Astrocyte (in vitro differentiated cells and primary cell): Measurements from ENCODE around the gene C9orf85. TPM values are rescaled to one million over a fixed set of nuclear protein-coding genes. Genes with fewer than 3 reads are reported as not detected.
A peak's percentile ranks its signal among the peaks of the same experiment; 100 is the strongest.

Experiments
- DNase-seq: peaks from one replicate; pipeline ENCODE4 v3.0.0-alpha.2; 2010; ENCODE audit warnings: low read depth
- FAIRE-seq: peaks from 2 replicates; lab custom pipeline; 2011; peaks lifted over from hg19 to GRCh38; lab: Jason Lieb, UNC
- H2AFZ ChIP-seq: 2 replicates; pipeline ENCODE4 v1.6.0; 2012; ENCODE audit warnings: low read depth, low read length, inconsistent platforms
- H3K27ac ChIP-seq: 2 replicates; pipeline ENCODE4 v1.5.1; 2011; ENCODE audit warnings: low read depth, low read length, inconsistent platforms
- H3K27me3 ChIP-seq: 2 replicates; pipeline ENCODE4 v1.6.0; 2011; ENCODE audit warnings: low read length, inconsistent platforms; ENCODE audit not compliant: insufficient read depth
- H3K36me3 ChIP-seq: 2 replicates; pipeline ENCODE4 v1.5.1; 2011; ENCODE audit warnings: low read length, inconsistent platforms; ENCODE audit not compliant: insufficient read depth
- H3K4me1 ChIP-seq: 2 replicates; pipeline ENCODE4 v1.5.1; 2011; ENCODE audit warnings: low read length, inconsistent platforms; ENCODE audit not compliant: insufficient read depth
- H3K4me2 ChIP-seq: 2 replicates; pipeline ENCODE4 v1.6.0; 2012; ENCODE audit warnings: low read length, inconsistent platforms
- H3K4me3 ChIP-seq: 2 replicates; pipeline ENCODE4 v1.5.1; 2011; ENCODE audit warnings: low read depth, mild to moderate bottlenecking, low read length, inconsistent platforms; ENCODE audit not compliant: insufficient read depth
- H3K79me2 ChIP-seq: 2 replicates; pipeline ENCODE4 v1.6.0; 2012; ENCODE audit warnings: mild to moderate bottlenecking, low read length, inconsistent platforms; ENCODE audit not compliant: insufficient read depth
- H3K9ac ChIP-seq: 2 replicates; pipeline ENCODE4 v1.6.0; 2012; ENCODE audit warnings: mild to moderate bottlenecking, low read length, inconsistent platforms
- H3K9me3 ChIP-seq: 2 replicates; pipeline ENCODE4 v1.5.1; 2012; ENCODE audit warnings: low read depth, mild to moderate bottlenecking, low read length, inconsistent platforms; ENCODE audit not compliant: insufficient read depth
- H4K20me1 ChIP-seq: 2 replicates; pipeline ENCODE4 v1.6.0; 2012; ENCODE audit warnings: low read length, inconsistent platforms; ENCODE audit not compliant: insufficient read depth
- H3K27ac Mint-ChIP-seq: one replicate; pipeline ENCODE4 v1.8.0; 2021; ENCODE audit warnings: mild to moderate bottlenecking, mixed read lengths; ENCODE audit not compliant: unreplicated experiment
- H3K27me3 Mint-ChIP-seq: one replicate; pipeline ENCODE4 v1.8.0; 2021; ENCODE audit warnings: low read depth, mixed read lengths; ENCODE audit not compliant: unreplicated experiment
- H3K36me3 Mint-ChIP-seq: one replicate; pipeline ENCODE4 v1.8.0; 2021; ENCODE audit warnings: low read depth, mixed read lengths; ENCODE audit not compliant: unreplicated experiment
- H3K4me1 Mint-ChIP-seq: one replicate; pipeline ENCODE4 v1.8.0; 2021; ENCODE audit warnings: low read depth, mixed read lengths; ENCODE audit not compliant: unreplicated experiment
- H3K4me3 Mint-ChIP-seq: one replicate; pipeline ENCODE4 v1.8.0; 2021; ENCODE audit warnings: mild to moderate bottlenecking, moderate library complexity, mixed read lengths; ENCODE audit not compliant: unreplicated experiment
- H3K9me3 Mint-ChIP-seq: one replicate; pipeline ENCODE4 v1.8.0; 2021; ENCODE audit warnings: mild to moderate bottlenecking, mixed read lengths; ENCODE audit not compliant: unreplicated experiment
- EZH2 ChIP-seq: IDR thresholded peaks from 2 replicates; pipeline ENCODE4 v1.6.1; 2012; ENCODE audit warnings: mild to moderate bottlenecking, low read length, inconsistent platforms; ENCODE audit not compliant: insufficient read depth
- total RNA-seq: library from RNA; stranded (reverse); gene quantifications from 2 replicates; pipeline ENCODE4 v1.2.1, GENCODE V29; 2021
- TF ChIP-seq, protein P1 (sequence below): IDR thresholded peaks from 2 replicates; pipeline ENCODE4 v1.5.1; 2011; ENCODE audit warnings: low read depth, mild to moderate bottlenecking, inconsistent platforms, low read length, moderate library complexity; ENCODE audit not compliant: insufficient read depth

C9orf85 gene
- total RNA-seq, 1 donor from 2014 or later, result 15.2 TPM

GRCh38 chr9:71929223-71929622 is 17.8 kb downstream of the C9orf85 start:
- Histone ChIP-seq H3K9me3 (no peaks in the 10 kb centered on the region), H3K36me3 (no peaks in the 10 kb centered on the region), H4K20me1 (peaks cover 5% of the 10 kb centered on the region), H3K27me3 (no peaks in the 10 kb centered on the region), H3K4me2 (no peak overlapping the region), H3K79me2 (peaks cover 6% of the 10 kb centered on the region), H2AFZ (no peak overlapping the region), H3K4me3 (no peak overlapping the region), H3K27ac (no peak overlapping the region), H3K9ac (no peak overlapping the region), H3K4me1 (no peaks in the 10 kb centered on the region)
- Mint-ChIP-seq H3K27ac (no peak overlapping the region), H3K36me3 (no peaks in the 10 kb centered on the region), H3K4me1 (peaks cover 4% of the 10 kb centered on the region), H3K4me3 (no peak overlapping the region), H3K27me3 (no peaks in the 10 kb centered on the region), H3K9me3 (no peaks in the 10 kb centered on the region)
- TF ChIP-seq, protein P1, sequence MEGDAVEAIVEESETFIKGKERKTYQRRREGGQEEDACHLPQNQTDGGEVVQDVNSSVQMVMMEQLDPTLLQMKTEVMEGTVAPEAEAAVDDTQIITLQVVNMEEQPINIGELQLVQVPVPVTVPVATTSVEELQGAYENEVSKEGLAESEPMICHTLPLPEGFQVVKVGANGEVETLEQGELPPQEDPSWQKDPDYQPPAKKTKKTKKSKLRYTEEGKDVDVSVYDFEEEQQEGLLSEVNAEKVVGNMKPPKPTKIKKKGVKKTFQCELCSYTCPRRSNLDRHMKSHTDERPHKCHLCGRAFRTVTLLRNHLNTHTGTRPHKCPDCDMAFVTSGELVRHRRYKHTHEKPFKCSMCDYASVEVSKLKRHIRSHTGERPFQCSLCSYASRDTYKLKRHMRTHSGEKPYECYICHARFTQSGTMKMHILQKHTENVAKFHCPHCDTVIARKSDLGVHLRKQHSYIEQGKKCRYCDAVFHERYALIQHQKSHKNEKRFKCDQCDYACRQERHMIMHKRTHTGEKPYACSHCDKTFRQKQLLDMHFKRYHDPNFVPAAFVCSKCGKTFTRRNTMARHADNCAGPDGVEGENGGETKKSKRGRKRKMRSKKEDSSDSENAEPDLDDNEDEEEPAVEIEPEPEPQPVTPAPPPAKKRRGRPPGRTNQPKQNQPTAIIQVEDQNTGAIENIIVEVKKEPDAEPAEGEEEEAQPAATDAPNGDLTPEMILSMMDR, result no peak
- no peak for TF ChIP-seq EZH2
- DNase-seq (peak; percentile 56), FAIRE-seq (no peak)

DNA sequence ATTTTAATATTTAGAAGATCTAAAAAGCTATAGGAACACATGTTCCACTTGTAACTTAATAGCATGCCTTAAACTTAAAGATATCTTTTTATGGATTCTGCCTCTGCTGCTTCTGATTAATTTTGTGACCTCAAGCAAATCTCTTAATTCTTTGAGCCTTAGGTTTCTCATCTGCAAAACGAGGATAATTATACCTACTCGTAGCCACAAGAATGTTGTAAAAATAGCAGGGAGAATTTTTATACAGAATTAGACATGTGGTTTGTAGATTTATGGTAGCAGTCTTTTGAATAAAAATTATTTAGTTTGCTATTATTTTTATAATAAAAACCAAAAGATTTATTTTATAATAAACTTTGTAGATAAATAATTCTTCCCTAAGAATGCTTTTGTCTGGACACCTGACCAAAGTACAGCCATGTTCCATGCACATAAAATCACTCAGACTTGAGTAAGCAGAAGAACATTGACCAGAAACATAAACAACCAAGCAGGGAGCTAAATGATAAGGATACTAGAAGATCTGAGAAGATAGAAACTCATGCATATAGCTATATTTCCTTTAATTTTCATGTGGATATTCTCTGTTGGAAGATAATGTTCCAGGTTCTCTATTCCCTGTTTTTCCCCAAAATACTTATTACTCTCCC is 18.5 kb downstream of the C9orf85 start:
- Mint-ChIP-seq H3K36me3 (no peaks in the 10 kb centered on the region), H3K9me3 (no peaks in the 10 kb centered on the region), H3K4me1 (peaks cover 4% of the 10 kb centered on the region), H3K4me3 (no peak overlapping the region), H3K27ac (no peak overlapping the region), H3K27me3 (no peaks in the 10 kb centered on the region)
- H3K79me2 ChIP-seq, result peaks cover 7% of the 10 kb centered on the region
- no peaks in the 10 kb centered on the region for H3K27me3 ChIP-seq
- H3K4me1 ChIP-seq, result no peaks in the 10 kb centered on the region
- TF ChIP-seq EZH2, result no peak
- TF ChIP-seq, protein P1, result no peak
- H3K9me3 ChIP-seq, result no peaks in the 10 kb centered on the region
- no peak overlapping the region for H2AFZ ChIP-seq
- no peak overlapping the region for H3K4me2 ChIP-seq
- peaks cover 5% of the 10 kb centered on the region for H4K20me1 ChIP-seq
- DNase-seq, result peak; percentile 69
- no peaks in the 10 kb centered on the region for H3K36me3 ChIP-seq
- no peak overlapping the region for H3K9ac ChIP-seq
- no peak for FAIRE-seq
- no peak overlapping the region for H3K4me3 ChIP-seq
- no peak overlapping the region for H3K27ac ChIP-seq

DNA sequence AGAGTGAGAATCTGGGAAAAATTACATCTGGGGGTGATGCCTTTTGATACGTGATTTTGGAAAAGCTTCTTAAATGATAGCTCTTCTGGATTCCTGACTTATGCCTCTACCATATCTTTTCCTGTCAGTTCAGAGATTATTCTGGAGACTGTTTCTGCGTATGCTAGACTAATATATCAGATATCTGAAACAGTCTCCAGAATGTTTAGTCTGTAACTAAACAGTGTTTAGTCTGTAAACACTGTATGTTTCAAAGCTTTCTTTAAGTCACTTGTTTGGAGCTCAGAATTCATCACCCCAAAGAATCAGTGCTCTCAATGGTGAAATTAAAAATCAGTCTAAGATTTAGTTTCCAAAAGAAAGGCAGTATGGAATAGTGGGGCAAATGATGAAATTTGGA is 19.7 kb downstream of the C9orf85 start:
- no peaks in the 10 kb centered on the region for H3K36me3 Mint-ChIP-seq
- Histone ChIP-seq H3K27ac (no peak overlapping the region), H2AFZ (no peak overlapping the region), H3K9me3 (no peaks in the 10 kb centered on the region), H3K4me1 (no peaks in the 10 kb centered on the region), H3K4me2 (no peak overlapping the region), H4K20me1 (peaks cover 5% of the 10 kb centered on the region), H3K9ac (no peak overlapping the region), H3K79me2 (peaks cover 8% of the 10 kb centered on the region), H3K4me3 (no peak overlapping the region), H3K27me3 (no peaks in the 10 kb centered on the region), H3K36me3 (no peaks in the 10 kb centered on the region)
- no peak overlapping the region for H3K27ac Mint-ChIP-seq
- H3K4me1 Mint-ChIP-seq, result peaks cover 10% of the 10 kb centered on the region
- no peaks in the 10 kb centered on the region for H3K9me3 Mint-ChIP-seq
- H3K4me3 Mint-ChIP-seq, result no peak overlapping the region
- TF ChIP-seq, protein P1, result no peak
- no peak for TF ChIP-seq EZH2
- no peak for DNase-seq
- H3K27me3 Mint-ChIP-seq, result no peaks in the 10 kb centered on the region
- no peak for FAIRE-seq
